HEK293 (cell line): Measurements from ENCODE around the gene INHA.

Experiments used
- REST ChIP-seq: fragments of 450-650 bp; formaldehyde crosslinking; IDR thresholded peaks from 2 replicates; pipeline ENCODE4 v1.5.1; 2016; ENCODE audit warnings: missing biosample characterization, missing genetic modification characterization
- TRIM28 ChIP-seq: IDR thresholded peaks from 2 replicates; pipeline ENCODE4 v1.6.1; 2011; ENCODE audit warnings: low read length, control low read depth, borderline replicate concordance
- ZNF175 ChIP-seq: fragments of 450-650 bp; formaldehyde crosslinking; IDR thresholded peaks from 2 replicates; pipeline ENCODE4 v1.5.1; 2016; ENCODE audit warnings: missing biosample characterization, missing genetic modification characterization
- ZNF24 ChIP-seq: fragments of 450-650 bp; formaldehyde crosslinking; IDR thresholded peaks from 2 replicates; pipeline ENCODE4 v1.5.1; 2016; ENCODE audit warnings: missing biosample characterization, missing genetic modification characterization
- ZNF561 ChIP-seq: fragments of 450-650 bp; IDR thresholded peaks from 2 replicates; pipeline ENCODE4 v1.5.1; 2018; ENCODE audit warnings: missing biosample characterization, missing genetic modification characterization, borderline replicate concordance
- TF ChIP-seq, protein P1 (sequence below): fragments of 450-650 bp; formaldehyde crosslinking; IDR thresholded peaks from 2 replicates; pipeline ENCODE4 v1.5.1; 2016; ENCODE audit warnings: missing biosample characterization, missing genetic modification characterization
- TF ChIP-seq, protein P2 (sequence below): fragments of 450-650 bp; formaldehyde crosslinking; IDR thresholded peaks from 2 replicates; pipeline ENCODE4 v1.5.1; 2016; ENCODE audit warnings: missing biosample characterization, missing genetic modification characterization
- TF ChIP-seq, protein P3 (sequence below): fragments of 450-650 bp; formaldehyde crosslinking; IDR thresholded peaks from 2 replicates; pipeline ENCODE4 v1.5.1; 2016; ENCODE audit warnings: missing biosample characterization, missing genetic modification characterization
- TF ChIP-seq, protein P4 (sequence below): fragments of 450-650 bp; formaldehyde crosslinking; IDR thresholded peaks from 2 replicates; pipeline ENCODE4 v1.5.1; 2016; ENCODE audit warnings: missing biosample characterization, missing genetic modification characterization

- TF ChIP-seq, protein P1, sequence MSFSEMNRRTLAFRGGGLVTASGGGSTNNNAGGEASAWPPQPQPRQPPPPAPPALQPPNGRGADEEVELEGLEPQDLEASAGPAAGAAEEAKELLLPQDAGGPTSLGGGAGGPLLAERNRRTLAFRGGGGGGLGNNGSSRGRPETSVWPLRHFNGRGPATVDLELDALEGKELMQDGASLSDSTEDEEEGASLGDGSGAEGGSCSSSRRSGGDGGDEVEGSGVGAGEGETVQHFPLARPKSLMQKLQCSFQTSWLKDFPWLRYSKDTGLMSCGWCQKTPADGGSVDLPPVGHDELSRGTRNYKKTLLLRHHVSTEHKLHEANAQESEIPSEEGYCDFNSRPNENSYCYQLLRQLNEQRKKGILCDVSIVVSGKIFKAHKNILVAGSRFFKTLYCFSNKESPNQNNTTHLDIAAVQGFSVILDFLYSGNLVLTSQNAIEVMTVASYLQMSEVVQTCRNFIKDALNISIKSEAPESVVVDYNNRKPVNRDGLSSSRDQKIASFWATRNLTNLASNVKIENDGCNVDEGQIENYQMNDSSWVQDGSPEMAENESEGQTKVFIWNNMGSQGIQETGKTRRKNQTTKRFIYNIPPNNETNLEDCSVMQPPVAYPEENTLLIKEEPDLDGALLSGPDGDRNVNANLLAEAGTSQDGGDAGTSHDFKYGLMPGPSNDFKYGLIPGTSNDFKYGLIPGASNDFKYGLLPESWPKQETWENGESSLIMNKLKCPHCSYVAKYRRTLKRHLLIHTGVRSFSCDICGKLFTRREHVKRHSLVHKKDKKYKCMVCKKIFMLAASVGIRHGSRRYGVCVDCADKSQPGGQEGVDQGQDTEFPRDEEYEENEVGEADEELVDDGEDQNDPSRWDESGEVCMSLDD (tag by site-specific recombination), result no peak
- no peak for TF ChIP-seq ZNF24 (tag by site-specific recombination)
- TF ChIP-seq ZNF561 (tag by site-specific recombination), result no peak
- TF ChIP-seq, protein P2, sequence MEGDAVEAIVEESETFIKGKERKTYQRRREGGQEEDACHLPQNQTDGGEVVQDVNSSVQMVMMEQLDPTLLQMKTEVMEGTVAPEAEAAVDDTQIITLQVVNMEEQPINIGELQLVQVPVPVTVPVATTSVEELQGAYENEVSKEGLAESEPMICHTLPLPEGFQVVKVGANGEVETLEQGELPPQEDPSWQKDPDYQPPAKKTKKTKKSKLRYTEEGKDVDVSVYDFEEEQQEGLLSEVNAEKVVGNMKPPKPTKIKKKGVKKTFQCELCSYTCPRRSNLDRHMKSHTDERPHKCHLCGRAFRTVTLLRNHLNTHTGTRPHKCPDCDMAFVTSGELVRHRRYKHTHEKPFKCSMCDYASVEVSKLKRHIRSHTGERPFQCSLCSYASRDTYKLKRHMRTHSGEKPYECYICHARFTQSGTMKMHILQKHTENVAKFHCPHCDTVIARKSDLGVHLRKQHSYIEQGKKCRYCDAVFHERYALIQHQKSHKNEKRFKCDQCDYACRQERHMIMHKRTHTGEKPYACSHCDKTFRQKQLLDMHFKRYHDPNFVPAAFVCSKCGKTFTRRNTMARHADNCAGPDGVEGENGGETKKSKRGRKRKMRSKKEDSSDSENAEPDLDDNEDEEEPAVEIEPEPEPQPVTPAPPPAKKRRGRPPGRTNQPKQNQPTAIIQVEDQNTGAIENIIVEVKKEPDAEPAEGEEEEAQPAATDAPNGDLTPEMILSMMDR (tag by site-specific recombination), result no peak
- TF ChIP-seq REST (tag by site-specific recombination), result no peak
- no peak for TF ChIP-seq TRIM28
- TF ChIP-seq, protein P3, sequence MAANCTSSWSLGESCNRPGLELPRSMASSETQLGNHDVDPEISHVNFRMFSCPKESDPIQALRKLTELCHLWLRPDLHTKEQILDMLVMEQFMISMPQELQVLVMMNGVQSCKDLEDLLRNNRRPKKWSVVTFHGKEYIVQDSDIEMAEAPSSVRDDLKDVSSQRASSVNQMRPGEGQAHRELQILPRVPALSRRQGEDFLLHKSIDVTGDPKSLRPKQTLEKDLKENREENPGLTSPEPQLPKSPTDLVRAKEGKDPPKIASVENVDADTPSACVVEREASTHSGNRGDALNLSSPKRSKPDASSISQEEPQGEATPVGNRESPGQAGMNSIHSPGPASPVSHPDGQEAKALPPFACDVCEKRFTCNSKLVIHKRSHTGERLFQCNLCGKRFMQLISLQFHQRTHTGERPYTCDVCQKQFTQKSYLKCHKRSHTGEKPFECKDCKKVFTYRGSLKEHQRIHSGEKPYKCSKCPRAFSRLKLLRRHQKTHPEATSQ, result no peak
- TF ChIP-seq, protein P4, sequence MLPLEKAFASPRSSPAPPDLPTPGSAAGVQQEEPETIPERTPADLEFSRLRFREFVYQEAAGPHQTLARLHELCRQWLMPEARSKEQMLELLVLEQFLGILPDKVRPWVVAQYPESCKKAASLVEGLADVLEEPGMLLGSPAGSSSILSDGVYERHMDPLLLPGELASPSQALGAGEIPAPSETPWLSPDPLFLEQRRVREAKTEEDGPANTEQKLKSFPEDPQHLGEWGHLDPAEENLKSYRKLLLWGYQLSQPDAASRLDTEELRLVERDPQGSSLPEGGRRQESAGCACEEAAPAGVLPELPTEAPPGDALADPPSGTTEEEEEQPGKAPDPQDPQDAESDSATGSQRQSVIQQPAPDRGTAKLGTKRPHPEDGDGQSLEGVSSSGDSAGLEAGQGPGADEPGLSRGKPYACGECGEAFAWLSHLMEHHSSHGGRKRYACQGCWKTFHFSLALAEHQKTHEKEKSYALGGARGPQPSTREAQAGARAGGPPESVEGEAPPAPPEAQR (tag by site-specific recombination), result no peak
- no peak for TF ChIP-seq ZNF175 (tag by site-specific recombination)
Observed at GRCh38 chr2:219625179-219625578, 53.1 kb downstream of the INHA start.
